NCI-H69 (cell line): Measurements from ENCODE around the gene TSHB.

Source experiments
- DNase-seq: peaks from one replicate; lab custom pipeline; 2025; lab: John Stamatoyannopoulos, UW

Gene TSHB

GRCh38 chr1:115060501-115060900 lies 30.9 kb downstream of the TSHB start:
- no peak for DNase-seq

DNA sequence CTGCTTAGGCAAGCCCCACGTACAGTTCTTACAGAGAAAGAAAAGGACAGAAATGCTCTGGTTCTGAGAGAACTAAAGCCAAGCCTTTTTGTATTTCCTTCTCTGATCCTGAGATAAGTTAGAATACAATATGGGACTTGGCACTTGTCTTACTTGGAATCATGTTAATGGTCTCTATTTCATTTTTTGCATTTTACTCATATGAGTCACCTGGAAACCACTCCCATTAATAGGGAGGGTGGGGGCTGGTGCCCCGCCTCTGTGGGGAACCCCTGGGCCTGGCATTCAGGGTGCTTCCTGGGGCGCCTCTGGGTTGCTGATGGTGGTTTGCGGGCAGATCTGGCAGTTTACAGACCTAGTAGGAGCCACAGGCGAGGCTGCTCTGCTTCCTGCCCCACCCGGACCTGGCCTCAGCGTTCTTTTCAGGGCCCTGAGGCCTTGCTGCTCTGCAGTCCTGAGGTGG lies 32.9 kb downstream of the TSHB start:
- DNase-seq, result no peak

GRCh38 chr1:115063228-115063901 lies 33.7 kb downstream of the TSHB start:
- DNase-seq, result no peak

- DNase-seq, result no peak
These were observed 34.8 kb downstream of the TSHB start for GRCh38 chr1:115064461-115064860.

DNA sequence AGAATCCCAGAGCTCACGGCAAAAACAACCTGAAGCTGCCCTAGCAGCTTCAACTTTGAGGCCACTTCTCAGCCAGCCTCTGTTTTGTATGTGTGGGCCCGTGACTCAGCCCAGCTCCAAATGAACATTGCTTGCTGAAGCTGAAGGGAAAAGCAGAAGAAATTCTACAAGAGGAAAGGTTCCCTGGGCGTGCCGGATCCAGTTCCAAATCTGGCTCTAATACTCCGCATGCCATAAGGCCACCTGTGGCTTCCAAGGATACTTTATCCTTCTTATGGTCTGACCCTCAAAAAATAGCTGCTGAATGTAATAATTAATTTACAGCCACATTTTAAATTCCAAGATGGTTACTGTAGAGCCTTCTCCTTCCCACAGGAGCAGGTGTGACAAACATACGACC lies 35.4 kb downstream of the TSHB start:
- DNase-seq, result no peak

DNA sequence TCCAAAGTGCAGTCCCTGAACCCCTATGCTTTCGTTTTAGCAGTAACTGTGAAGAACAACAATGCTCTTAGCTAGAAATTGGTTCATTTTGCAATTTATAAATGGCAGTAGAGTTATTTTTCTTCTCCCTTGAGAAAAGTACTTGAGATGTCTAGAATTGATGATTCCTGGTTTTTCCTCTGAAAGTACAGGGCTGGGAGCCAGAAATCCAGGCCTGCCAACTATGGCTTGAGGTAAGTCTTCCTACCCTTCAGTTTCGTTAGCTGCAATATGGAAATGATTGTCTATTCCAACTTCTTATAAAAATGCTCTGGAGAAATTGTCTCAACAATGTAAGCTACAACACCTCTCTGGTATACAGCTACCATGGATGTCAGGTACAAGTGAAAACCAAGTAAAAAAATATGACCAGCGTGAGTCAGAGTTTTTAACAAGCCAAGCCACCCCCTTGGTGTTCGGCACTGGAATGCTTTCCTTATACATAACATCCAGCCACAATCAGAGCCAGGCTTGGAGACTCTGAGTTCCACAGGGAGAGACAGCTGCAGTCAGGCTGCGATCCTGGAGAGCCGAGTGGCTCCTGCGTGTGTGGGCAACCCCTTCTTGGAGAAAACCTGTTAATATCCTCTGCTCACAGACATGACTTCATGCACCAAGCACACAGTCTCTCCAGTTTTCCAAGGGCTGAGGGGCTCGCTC lies 37.7 kb downstream of the TSHB start:
- DNase-seq, result no peak

DNA sequence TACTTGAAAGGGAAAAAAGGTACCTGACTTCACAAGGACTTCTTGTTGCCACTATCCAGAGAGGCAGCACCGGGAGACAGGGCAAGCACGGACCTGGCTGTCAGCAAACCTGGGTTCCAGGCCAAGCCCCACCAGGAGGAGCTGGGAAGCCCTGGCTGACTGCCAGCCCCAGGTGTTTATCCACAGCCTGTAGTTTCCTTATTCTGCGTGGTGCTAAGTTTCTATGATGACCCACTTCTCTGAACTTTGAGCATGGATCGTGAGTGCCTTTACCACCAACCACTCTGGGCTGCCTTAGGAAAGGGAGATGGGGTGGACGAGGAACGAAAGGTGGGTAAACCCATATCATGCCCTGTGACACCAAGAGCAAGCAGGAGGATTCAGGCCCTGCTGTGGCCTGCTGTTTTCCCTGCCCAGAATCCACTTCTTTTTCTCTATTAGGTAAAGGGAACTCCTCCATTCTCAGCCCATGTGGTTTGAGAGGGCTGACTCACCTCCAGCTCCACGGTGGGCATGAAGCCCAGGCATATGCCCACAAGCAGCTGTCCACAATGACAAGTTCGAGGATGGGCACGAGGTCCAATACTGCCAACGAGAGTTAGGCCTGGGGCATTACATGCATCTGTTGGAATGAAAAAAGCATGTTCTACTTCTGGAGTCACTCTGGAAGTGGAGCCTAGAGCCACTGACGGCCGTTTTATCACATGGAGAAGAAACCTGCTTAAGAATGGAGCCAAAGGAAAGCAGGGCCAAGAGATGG lies 39.4 kb downstream of the TSHB start:
- no peak for DNase-seq

DNA sequence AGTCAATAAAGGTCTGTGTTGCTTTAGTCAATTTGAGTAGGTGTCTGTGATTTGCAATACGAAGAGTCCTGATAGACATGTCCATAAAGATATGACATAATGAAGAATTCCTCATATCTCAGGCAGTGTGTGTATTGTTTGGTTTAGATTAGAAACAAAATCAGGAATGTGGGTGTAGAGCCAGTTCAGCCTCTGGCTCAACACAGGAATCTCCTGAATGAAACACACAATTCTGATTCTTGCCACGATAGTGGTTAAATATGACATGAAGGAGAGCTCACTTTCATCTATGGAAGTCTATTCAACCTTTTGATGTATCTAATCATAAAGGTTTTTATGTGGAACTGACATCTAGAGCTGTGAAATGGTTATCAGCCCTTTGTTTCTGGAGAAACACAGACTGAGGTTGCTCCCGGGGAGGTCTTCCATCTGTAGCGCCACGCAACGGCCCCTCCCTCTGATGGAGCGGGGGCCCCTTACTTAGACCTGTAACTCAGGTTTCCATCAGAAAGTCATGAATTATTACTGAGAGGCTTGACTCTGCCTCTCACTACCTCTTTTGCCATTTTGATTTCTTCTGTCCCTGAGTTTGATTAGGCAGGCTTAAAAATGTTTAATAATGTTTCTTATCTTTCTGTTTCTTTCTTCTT lies 40.2 kb downstream of the TSHB start:
- DNase-seq, result no peak

DNA sequence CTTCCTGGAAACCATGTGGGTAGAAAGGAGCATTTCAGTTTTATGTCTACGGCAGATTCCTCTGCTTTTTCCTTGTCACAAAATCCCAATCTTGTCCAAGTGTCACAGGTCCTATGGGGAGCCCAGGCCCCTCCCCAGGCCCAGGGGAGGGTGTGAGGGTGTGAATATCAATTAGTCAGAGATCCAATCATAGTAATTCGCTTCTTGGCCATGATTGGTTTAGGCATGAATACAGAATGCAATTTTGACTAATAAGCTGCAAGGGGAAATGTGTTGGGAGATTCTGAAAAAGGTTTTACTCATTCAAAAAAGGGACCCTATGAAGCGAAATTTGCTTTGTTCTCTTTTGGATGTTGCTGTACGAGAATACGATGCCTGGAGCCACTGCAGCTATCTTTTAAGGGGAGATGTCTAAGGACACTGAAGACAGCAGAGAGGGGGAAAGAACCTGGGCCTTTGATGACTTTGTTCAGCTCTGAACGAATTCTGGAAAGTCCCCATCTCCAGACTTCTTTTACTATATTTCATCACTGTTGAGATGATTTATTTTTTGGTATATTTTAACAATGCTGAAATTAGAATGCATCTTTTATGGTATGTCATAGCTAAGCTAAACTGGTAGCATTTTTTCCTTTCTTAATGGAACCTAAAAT lies 41.5 kb downstream of the TSHB start:
- no peak for DNase-seq

- no peak for DNase-seq
These were observed 43.9 kb downstream of the TSHB start for GRCh38 chr1:115073298-115074087.

DNA sequence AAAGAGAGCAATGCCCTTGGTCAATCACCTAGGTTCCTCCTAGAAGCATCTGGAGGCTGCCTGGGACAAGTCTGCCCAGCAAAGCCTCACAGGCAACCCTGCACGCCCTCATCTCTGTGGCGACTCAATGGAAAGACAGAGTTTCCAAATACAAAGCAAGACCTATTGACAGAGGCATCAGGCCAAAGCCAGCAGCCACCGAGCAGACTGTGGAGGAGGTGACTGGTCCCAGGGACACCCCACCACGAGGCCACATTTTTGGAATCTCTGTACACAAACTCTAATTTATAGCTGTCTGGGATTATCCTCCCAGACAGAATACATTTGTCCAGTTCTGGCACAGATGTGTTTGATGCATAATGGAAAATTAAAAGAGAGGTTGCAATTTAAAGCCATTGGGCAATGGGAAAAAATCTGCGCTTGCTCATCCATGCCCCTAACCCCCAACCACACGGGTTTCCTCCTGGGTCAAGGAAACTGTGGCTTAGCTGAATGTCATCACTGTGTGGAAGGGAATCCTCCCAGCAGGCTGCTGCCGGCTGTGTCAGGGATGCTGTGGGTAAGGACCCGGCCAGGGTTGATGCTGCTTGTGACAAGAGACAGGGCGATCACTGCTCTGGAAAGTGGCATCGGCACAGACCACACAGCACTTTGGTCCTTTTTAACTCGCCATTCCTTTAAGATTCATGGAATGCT lies 45.4 kb downstream of the TSHB start:
- no peak for DNase-seq

DNA sequence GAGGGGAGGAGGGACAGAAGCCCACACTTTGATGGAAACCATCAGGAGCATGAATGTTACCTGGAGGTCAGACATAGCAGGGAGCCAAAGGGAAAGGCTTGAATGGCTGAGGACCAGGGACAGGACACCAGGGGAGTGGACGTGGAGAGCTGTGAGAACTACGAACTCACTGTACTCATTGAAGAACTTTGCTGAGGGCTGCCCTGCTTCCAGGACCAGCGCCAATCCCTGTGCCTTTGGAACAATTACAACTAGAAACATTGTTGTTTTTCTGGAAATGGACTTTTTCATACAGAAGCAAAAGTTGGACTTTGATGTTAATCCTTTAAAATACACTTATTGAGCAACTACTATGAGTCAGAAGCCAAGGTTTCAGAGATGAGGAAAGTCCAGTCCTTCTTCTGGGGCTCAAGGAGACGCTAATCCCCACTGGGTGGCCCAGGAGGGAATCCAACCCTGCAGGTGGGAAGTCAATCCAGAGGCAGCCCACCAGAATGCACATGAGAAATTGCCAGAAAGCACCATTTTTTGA lies 46.8 kb downstream of the TSHB start:
- DNase-seq, result no peak

DNA sequence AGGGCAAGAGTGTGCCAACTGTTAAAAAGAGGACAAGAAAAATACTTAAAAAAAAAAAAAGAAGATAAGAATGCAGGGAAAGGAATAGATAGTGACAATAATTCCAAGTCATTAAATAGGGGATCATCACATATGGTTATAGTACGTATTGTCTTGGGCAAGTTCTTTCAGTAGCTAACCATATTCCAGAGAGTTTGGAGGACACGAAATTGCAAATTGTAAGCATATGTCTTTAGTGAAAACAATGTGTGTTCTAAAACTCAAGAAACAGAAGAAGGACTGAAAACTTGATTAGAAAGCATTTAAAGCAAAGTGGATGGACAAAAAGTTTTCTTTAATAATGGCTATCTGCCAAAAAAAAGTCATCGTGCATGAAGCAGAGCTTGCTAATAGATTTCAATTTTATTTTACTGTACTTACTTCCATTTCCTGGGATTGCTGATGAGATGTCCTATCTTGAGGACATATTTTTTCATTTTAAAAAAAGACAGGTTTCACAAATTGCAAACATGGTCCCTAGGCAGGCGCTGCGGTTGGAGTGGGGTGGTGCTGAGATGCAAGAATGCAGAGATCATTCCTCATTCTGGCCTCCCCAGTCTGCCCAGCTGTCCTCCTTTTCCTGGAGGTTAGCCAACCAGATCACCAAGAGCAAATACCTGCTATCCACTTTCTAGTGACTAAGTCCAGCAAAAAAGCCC lies 47.8 kb downstream of the TSHB start:
- no peak for DNase-seq

GRCh38 chr1:115077984-115078330 lies 48.3 kb downstream of the TSHB start:
- DNase-seq, result no peak

GRCh38 chr1:115078708-115079107 lies 49.1 kb downstream of the TSHB start:
- DNase-seq, result no peak

DNA sequence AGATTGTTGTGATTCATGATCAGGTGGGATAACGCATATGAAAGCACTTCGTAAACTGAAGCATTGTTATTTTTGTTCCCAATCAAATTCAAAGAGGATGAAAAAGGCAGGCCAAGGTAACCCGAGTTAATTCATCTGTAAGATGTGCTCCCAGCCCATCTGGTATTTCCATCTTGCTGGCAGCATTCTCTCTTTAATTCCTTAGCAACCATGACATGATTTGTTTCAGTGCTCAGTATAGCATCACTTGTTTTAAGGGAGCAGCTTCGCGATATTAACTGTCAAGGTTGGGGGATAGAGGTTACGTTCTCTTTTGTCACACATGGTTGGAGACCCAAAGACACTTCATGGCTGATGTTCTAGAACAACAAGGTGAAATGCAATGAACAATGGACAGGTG lies 53.3 kb downstream of the TSHB start:
- no peak for DNase-seq
